Right renal cortex interstitium (tissue), 3 donors: ENCODE results near the gene AHNAK. TPM values are rescaled to one million over a fixed set of nuclear protein-coding genes. Genes with fewer than 3 reads are reported as not detected.
"Not testable (repeated sequence)": the region's sequence is repeated elsewhere in the genome, so short reads cannot be mapped to it uniquely, and the experiment has no call there.

Experiments
- DNase-seq, 3 donors: peaks; one replicate each; pipeline ENCODE4 v3.0.0-alpha.2; 2013; ENCODE audit warnings: low read depth in 3 of 3, low spot score in 2 of 3
- polyA plus RNA-seq, 3 donors: library from polyadenylated mRNA; unstranded; fragments of 120-200 nt; gene quantifications; one replicate each; pipeline ENCODE4 v1.2.1, GENCODE V29; 2013; ENCODE audit not compliant: insufficient read length in 3 of 3

Gene AHNAK
- polyA plus RNA-seq, 3 donors: 204 to 222 (median 220) TPM

- peak; percentile 97 to 99 (median 99) for DNase-seq
These were observed 27.2 kb upstream of the AHNAK start, which contains the start of gene EEF1G for GRCh38 chr11:62573592-62574362. Gene EEF1G (minus strand): TSS chr11:62573891. CDS start chr11:62573842, 49 bp downstream.

GRCh38 chr11:62573006-62573591, 26.5 kb upstream of the AHNAK start:
- DNase-seq: no peak

- DNase-seq: no peak
These were observed 25.8 kb upstream of the AHNAK start for GRCh38 chr11:62572431-62572830.

GRCh38 chr11:62571493-62571892, 24.9 kb upstream of the AHNAK start:
- not testable (repeated sequence) for DNase-seq

GRCh38 chr11:62570903-62571302, 24.3 kb upstream of the AHNAK start:
- not testable (repeated sequence) for DNase-seq

GRCh38 chr11:62569611-62570010, 23.0 kb upstream of the AHNAK start:
- no peak for DNase-seq

- no peak for DNase-seq
These were observed 20.5 kb upstream of the AHNAK start for GRCh38 chr11:62567018-62567633.

- DNase-seq: no peak
These were observed 19.6 kb upstream of the AHNAK start for GRCh38 chr11:62566247-62566646.

GRCh38 chr11:62565100-62565802, 18.6 kb upstream of the AHNAK start:
- DNase-seq: no peak

GRCh38 chr11:62561677-62562230, 15.1 kb upstream of the AHNAK start:
- DNase-seq: not testable (repeated sequence)

GRCh38 chr11:62560566-62561103, 14.0 kb upstream of the AHNAK start:
- no peak for DNase-seq

GRCh38 chr11:62559626-62560025, 13.0 kb upstream of the AHNAK start:
- not testable (repeated sequence) for DNase-seq

GRCh38 chr11:62559204-62559603, 12.6 kb upstream of the AHNAK start:
- DNase-seq: no peak

- no peak for DNase-seq
These were observed 12.1 kb upstream of the AHNAK start for GRCh38 chr11:62558669-62559068.

- no peak for DNase-seq
These were observed 10.4 kb upstream of the AHNAK start for GRCh38 chr11:62556875-62557631.

GRCh38 chr11:62556108-62556874, 9.7 kb upstream of the AHNAK start:
- no peak for DNase-seq

- DNase-seq: no peak
These were observed 9.0 kb upstream of the AHNAK start for GRCh38 chr11:62555464-62556107.

- DNase-seq: no peak
These were observed 8.0 kb upstream of the AHNAK start for GRCh38 chr11:62554387-62555167.
